ENCODE data around the gene COL6A1.

Gene COL6A1

DNA sequence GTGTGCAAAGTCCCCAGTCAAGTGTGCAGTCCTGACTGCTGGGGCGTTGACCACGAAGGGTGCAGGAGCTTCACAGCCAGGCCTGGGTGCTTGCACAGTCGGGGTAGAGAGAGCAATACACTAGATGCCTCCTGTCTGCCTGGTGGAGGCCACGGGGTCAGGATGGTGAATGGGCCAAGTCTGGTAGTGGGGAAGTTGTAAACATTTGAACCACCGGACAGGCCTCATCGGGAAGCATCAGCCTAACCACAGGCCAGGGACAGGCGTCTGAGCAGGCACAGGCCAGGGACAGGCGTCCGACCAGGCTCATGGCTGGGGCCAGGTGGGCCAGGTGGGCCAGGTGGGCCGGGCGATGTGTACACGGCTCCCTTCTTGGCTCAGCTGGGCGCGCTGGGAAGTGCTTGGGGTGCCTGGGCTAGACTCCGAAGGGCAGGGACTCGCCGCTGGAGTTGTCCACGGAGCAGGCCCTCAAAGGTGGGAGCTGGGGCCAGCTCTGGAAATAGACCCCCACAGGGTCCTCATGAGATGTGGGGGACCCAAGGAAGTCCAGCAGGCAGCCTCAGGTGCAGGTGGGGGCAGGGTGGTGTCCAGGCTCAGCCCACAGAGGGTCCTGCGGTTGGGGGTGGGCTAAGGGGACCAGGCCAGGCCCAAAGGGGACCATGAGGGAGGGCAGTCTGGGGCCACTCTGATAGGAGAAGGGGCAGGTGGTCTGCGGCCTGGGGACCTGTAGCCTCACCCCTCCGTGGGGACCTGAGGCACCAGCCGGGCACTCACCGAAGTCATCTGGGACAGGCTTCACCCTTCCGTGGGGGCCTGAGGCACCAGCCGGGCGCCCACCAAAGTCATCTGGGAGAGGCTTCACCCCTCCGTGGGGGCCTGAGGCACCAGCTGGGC, 15.0 kb downstream of the COL6A1 start:
- Histone ChIP-seq H2AFZ (ENCODE audit: low read depth, low read length) (no peak overlapping the region), H3K27me3 (ENCODE audit: low read depth, low read length) (no peaks in the 10 kb centered on the region), H3K4me1 (ENCODE audit: low read length) (no peaks in the 10 kb centered on the region), H3K79me2 (ENCODE audit: low read length) (no peaks in the 10 kb centered on the region), H3K4me2 (ENCODE audit: low read length) (no peak overlapping the region), H3K9ac (ENCODE audit: low read length) (no peak overlapping the region), H3K27ac (ENCODE audit: low read length) (no peak overlapping the region), H3K36me3 (replicated peaks; ENCODE audit: low read depth, low read length) (no peaks in the 10 kb centered on the region), H3K4me3 (ENCODE audit: low read length) (no peak overlapping the region), H3K9me3 (ENCODE audit: insufficient read depth, low read length) (no peaks in the 10 kb centered on the region), H4K20me1 (ENCODE audit: insufficient read depth, low read length) (no peaks in the 10 kb centered on the region)
- no peak for TF ChIP-seq EZH2phosphoT487 (IDR thresholded peaks at IDR 0.05; ENCODE audit: low read depth)
- TF ChIP-seq, protein P1, sequence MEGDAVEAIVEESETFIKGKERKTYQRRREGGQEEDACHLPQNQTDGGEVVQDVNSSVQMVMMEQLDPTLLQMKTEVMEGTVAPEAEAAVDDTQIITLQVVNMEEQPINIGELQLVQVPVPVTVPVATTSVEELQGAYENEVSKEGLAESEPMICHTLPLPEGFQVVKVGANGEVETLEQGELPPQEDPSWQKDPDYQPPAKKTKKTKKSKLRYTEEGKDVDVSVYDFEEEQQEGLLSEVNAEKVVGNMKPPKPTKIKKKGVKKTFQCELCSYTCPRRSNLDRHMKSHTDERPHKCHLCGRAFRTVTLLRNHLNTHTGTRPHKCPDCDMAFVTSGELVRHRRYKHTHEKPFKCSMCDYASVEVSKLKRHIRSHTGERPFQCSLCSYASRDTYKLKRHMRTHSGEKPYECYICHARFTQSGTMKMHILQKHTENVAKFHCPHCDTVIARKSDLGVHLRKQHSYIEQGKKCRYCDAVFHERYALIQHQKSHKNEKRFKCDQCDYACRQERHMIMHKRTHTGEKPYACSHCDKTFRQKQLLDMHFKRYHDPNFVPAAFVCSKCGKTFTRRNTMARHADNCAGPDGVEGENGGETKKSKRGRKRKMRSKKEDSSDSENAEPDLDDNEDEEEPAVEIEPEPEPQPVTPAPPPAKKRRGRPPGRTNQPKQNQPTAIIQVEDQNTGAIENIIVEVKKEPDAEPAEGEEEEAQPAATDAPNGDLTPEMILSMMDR (IDR thresholded peaks at IDR 0.05; ENCODE audit: low read depth, low read length), result no peak

DNA sequence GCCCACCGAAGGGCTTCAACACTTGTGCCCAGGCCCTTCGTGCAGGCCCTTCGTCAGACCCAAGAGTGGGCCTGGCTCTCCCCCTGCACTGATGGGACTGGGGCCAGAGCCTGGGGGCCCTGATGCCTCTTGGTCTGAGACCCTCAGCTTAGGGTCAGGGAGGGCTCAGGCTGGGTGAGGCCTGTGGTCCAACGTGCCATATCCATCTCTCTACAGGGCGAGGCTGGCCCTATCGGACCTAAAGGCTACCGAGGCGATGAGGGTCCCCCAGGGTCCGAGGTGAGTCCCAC, 15.6 kb downstream of the COL6A1 start:
- H3K9me3 ChIP-seq (ENCODE audit: insufficient read depth, low read length), result no peaks in the 10 kb centered on the region
- H3K4me1 ChIP-seq (ENCODE audit: low read length), result no peaks in the 10 kb centered on the region
- no peaks in the 10 kb centered on the region for H4K20me1 ChIP-seq (ENCODE audit: insufficient read depth, low read length)
- no peak for TF ChIP-seq EZH2phosphoT487 (IDR thresholded peaks at IDR 0.05; ENCODE audit: low read depth)
- TF ChIP-seq, protein P1 (IDR thresholded peaks at IDR 0.05; ENCODE audit: low read depth, low read length), result no peak
- no peaks in the 10 kb centered on the region for H3K79me2 ChIP-seq (ENCODE audit: low read length)
- H3K4me3 ChIP-seq (ENCODE audit: low read length), result no peak overlapping the region
- H3K27me3 ChIP-seq (ENCODE audit: low read depth, low read length), result no peaks in the 10 kb centered on the region
- H3K27ac ChIP-seq (ENCODE audit: low read length), result no peak overlapping the region
- H2AFZ ChIP-seq (ENCODE audit: low read depth, low read length), result no peak overlapping the region
- no peak overlapping the region for H3K4me2 ChIP-seq (ENCODE audit: low read length)
- H3K36me3 ChIP-seq (replicated peaks; ENCODE audit: low read depth, low read length), result no peaks in the 10 kb centered on the region
- H3K9ac ChIP-seq (ENCODE audit: low read length), result no peak overlapping the region

DNA sequence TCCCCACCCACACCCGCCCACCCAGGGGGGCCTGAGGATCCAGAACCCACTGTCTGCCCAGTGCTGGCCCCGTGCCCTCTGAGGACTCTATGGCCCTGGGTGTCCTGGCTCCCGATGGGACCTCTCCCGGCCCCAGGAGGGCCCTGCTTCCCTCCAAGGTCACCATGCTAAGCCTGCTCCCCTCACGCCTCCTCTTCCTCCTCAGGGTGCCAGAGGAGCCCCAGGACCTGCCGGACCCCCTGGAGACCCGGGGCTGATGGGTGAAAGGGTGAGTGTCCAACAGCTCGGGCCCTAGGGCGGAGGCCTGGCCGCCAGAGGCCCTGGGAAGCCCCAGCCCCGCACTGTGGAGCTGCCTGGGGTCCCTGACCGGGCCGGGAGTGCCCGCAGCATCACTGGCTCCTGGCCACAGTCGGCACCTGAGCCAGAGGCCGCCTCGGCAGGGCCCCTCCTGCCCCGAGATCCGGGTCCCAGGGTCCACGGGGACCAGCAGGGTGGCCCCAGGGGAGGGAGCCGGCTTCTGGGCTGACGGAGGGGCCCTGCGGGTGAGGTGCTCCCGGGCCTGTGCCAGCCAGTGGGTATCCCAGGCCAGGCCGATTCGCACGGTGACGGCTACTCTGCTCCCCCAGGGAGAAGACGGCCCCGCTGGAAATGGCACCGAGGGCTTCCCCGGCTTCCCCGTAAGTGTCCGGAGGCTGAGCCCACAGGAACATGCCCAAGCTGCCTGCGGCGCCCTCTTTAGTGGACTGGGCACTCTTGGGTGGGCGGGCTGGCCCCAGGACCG, 16.1 kb downstream of the COL6A1 start:
- Histone ChIP-seq H4K20me1 (ENCODE audit: insufficient read depth, low read length) (no peaks in the 10 kb centered on the region), H3K27me3 (ENCODE audit: low read depth, low read length) (no peaks in the 10 kb centered on the region), H3K4me3 (ENCODE audit: low read length) (no peak overlapping the region), H3K4me2 (ENCODE audit: low read length) (no peak overlapping the region), H3K27ac (ENCODE audit: low read length) (no peak overlapping the region), H3K9me3 (ENCODE audit: insufficient read depth, low read length) (no peaks in the 10 kb centered on the region), H2AFZ (ENCODE audit: low read depth, low read length) (no peak overlapping the region), H3K36me3 (replicated peaks; ENCODE audit: low read depth, low read length) (no peaks in the 10 kb centered on the region), H3K9ac (ENCODE audit: low read length) (no peak overlapping the region), H3K4me1 (ENCODE audit: low read length) (no peaks in the 10 kb centered on the region), H3K79me2 (ENCODE audit: low read length) (no peaks in the 10 kb centered on the region)
- TF ChIP-seq EZH2phosphoT487 (IDR thresholded peaks at IDR 0.05; ENCODE audit: low read depth), result no peak
- TF ChIP-seq, protein P1 (IDR thresholded peaks at IDR 0.05; ENCODE audit: low read depth, low read length), result no peak

DNA sequence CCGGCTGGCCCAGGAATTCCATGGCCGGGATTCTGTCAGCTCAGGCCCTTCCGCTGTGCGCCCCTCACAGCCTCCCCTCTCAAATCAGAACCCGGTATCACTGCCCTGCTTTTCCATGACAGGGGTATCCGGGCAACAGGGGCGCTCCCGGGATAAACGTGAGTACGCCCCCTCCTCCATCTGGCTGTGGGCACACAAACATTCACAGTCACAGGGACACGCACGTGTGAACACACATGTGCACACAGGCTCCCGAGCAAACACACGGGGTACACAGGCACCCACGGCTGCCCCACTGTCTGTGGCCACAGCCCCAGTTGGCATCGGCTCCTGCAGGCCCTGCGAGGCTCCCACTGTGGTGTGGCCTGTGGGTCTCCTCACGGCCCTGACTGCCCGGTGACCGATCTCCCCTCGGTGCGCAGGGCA, 16.7 kb downstream of the COL6A1 start:
- no peak overlapping the region for H3K4me2 ChIP-seq (ENCODE audit: low read length)
- no peaks in the 10 kb centered on the region for H3K27me3 ChIP-seq (ENCODE audit: low read depth, low read length)
- no peak overlapping the region for H2AFZ ChIP-seq (ENCODE audit: low read depth, low read length)
- H3K9me3 ChIP-seq (ENCODE audit: insufficient read depth, low read length), result no peaks in the 10 kb centered on the region
- no peak overlapping the region for H3K27ac ChIP-seq (ENCODE audit: low read length)
- no peaks in the 10 kb centered on the region for H3K36me3 ChIP-seq (replicated peaks; ENCODE audit: low read depth, low read length)
- H3K4me3 ChIP-seq (ENCODE audit: low read length), result no peak overlapping the region
- H3K4me1 ChIP-seq (ENCODE audit: low read length), result no peaks in the 10 kb centered on the region
- no peak overlapping the region for H3K9ac ChIP-seq (ENCODE audit: low read length)
- H4K20me1 ChIP-seq (ENCODE audit: insufficient read depth, low read length), result no peaks in the 10 kb centered on the region
- H3K79me2 ChIP-seq (ENCODE audit: low read length), result no peaks in the 10 kb centered on the region
- TF ChIP-seq, protein P1 (IDR thresholded peaks at IDR 0.05; ENCODE audit: low read depth, low read length), result no peak
- TF ChIP-seq EZH2phosphoT487 (IDR thresholded peaks at IDR 0.05; ENCODE audit: low read depth), result no peak

All from OCI-LY3 (cell line).